AG08395 (cell line): ENCODE results near the gene ST6GAL1.
"Not testable (repeated sequence)": the region's sequence is repeated elsewhere in the genome, so short reads cannot be mapped to it uniquely, and the experiment has no call there.

ENCODE experiments used
- DNase-seq: peaks from one replicate; pipeline ENCODE4 v3.0.0; 2012; ENCODE audit warnings: mixed read lengths, low spot score

ST6GAL1 gene

DNA sequence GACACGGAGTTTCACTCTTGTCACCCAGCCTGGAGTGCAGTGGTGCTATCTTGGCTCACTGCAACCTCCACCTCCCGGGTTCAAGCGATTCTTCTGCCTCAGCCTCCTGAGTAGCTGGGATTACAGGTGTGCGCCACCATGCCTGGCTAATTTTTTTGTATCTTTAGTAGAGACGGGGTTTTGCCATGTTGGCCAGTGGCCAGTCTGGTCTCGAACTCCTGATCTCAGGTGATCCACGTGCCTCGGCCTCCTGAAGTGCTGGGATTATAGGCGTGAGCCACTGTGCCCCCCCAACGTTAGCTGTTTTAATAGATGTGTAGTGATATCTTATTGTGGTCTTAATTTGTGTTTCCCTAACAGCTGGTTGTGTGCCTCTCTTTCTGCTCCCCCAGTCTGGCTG, 40.8 kb downstream of the ST6GAL1 start:
- DNase-seq, result not testable (repeated sequence)

GRCh38 chr3:186971578-186971977, 41.3 kb downstream of the ST6GAL1 start:
- DNase-seq, result no peak

GRCh38 chr3:186973702-186974101, 43.4 kb downstream of the ST6GAL1 start:
- no peak for DNase-seq

GRCh38 chr3:186974824-186975313, 44.5 kb downstream of the ST6GAL1 start:
- no peak for DNase-seq

GRCh38 chr3:186975726-186976125, 45.4 kb downstream of the ST6GAL1 start:
- DNase-seq, result no peak

GRCh38 chr3:186976837-186977750, 46.8 kb downstream of the ST6GAL1 start:
- no peak for DNase-seq

GRCh38 chr3:186978712-186979111, 48.4 kb downstream of the ST6GAL1 start:
- no peak for DNase-seq

DNA sequence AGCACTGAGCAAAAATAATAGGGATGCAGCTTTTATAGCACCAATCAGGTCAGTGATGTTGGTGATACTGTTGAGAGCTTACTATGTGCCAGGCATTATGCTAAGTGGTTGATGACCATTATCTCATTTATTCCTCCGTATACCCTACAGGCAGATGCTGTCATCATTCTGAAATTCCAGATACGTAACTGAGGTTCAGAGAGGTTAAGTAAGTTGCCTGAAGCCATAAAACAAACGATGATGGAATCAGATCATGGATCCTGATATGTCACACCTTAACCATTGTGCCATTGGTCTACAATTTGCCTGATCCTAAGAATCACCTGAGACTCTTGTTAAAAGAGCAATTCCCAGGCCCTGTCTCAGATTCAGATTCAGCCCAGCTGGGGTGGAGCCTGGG, 49.5 kb downstream of the ST6GAL1 start:
- no peak for DNase-seq

DNA sequence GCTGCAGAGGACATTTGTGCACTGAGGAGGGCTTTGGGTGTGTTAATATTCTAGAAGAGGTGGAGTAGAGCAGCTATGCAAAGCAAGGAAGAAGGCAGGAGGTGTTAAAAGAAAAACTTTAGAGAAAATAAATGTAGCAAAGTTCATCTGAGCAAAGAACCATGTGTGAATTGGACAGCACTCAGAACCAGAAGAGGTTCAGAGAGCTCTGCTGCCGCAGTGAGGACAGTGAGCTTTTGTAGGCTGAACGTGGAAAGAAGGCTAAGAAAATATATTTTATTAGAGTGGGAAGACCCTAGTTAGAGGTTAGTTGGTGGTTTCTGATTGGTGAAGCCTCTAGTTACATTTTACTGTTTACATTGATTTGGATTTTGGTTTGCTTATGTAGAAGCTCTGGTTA, 50.7 kb downstream of the ST6GAL1 start:
- DNase-seq, result no peak

DNA sequence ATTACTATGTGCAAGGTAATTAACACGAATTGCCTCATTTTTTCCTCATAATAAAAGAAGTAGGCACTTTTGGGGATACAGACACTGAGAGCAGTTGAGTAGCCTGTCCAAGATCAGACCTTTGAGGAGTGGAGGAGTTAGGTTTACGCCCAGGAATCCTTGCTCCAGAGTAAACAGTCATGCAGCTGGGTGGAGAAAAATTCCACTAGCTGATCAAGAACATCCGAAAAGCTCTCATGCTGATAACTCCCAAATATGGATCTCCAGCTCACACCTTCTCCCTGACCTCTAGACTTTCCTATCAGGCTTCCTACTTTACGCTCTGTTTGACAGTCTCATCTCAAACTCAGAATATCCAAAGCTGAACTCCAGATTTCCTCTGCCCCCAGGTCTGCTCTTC, 53.3 kb downstream of the ST6GAL1 start:
- no peak for DNase-seq

DNA sequence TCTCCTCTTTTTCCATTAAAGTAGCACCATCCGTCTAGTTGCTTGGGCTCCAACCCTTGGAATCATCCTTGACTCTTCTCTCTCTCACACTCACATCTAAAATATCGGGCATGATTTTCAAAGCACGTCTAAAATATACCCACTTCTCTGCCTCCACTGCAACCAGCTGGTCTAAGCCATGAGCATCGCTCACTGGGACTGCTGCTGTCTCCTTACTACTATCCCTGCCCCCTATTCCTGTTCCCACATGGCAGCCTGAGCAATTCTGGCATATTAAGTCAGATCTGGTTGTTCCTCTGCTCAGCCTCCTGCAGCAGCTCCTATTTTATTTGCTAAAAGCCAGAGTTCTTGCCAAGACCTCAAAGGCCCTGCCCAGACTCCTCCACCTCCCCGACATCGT, 53.7 kb downstream of the ST6GAL1 start:
- DNase-seq, result no peak

DNA sequence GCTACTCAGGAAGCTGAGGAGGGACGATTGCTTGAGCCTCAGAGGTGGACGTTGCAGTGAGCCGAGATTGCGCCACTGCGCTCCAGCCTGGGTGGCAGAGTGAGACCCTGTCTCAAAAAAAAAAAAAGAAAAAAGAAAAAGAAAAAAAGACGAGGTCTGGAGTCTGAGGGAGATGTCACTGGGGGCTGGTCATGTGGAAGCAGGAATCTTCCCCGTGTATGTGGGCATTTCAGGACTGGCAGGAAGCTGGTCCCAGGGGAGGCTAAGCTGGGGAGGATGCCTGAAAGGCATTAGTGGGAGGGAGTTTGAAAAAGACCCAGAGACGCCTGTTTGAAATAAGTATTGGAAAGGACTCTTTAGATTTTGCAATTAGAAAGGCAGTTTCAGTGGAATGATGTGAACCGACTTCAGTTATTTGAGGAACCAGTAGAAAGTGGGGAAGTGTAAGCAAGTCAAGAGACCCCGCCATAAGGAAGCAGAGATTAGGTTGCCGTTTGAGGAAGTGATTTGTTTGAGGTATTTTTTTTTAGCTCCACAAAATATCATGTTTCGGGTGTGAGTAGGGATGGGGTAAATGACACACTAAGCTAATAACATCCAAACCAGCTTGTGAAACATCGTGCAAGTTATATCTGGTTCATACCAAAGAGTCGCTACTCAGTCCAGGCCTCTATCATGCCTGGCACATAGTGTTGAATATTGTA, 55.5 kb downstream of the ST6GAL1 start:
- no peak for DNase-seq

DNA sequence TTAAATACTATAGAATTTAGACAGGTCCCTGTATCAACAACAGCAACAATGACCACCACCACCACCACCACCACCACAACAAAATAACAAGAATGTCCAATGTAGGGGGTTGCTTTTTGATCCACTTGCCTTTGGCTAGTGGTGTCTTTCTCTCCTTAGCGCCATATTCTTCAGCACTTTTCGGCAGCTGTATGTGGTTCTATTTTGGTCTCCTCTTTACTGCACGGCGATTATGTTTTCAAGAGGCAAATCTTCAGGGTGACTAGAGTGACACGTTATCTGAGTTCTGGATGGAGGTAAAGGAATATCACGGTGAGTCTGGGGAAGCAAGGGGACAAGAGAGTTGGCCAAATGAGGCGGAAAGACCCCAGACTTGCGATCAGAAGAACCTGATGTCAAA, 56.1 kb downstream of the ST6GAL1 start:
- no peak for DNase-seq

DNA sequence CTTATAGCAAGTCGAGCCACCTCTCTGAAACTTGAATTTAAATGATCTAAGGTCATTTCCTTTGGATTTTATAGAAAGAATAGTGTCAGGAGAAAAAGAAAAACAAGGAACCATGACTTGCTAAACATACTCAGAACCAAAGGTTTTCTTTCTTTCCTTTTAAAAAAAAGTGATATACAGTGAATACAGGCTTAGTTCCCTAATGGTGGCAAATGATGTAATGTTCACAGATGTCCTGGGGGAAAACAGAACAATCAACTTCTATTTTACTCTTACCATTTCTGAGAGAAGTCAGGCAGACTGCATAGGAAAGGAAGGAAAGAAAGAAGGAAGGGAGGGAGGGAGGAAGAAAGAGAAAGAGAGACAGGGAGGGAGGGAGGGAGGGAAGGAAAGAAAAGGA, 56.5 kb downstream of the ST6GAL1 start:
- no peak for DNase-seq

DNA sequence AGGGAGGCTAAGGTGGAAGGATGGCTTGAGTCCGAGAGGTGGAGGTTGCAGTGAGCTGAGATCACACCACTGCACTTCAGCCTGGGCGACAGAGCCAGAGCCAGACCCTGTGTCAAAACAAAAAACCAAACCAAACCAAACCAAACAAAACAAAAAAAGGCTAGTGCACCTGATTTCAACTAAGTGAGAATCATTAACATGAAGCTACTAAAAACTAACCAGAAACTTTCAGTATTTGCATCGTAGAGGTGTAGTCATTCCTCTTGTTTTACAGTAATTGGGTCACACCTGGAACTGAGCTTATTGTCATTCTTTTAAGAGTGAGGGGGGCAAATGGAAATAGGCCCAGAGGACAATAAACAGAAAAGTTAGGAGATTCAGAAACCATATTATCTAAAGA, 58.5 kb downstream of the ST6GAL1 start:
- DNase-seq, result no peak

GRCh38 chr3:186989429-186989828, 59.1 kb downstream of the ST6GAL1 start:
- DNase-seq, result no peak

DNA sequence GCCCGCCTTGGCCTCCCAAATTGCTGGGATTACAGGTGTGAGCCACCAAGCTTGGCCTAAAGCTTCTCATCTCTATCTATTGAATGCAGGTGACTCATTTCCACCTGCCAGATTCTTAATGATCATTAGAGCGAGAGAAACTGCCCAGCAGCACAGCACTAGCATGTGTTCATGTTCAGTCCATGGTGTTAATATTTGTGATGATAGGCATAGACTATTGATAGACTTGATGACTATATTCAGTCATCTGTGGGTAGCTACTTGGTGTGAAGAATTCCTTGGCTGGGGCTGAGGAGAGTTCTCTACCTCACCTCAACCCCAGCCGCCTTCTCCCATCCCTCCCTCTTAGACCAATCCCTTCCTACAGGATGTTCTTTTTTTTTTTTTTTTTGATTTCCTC, 60.0 kb downstream of the ST6GAL1 start:
- no peak for DNase-seq

DNA sequence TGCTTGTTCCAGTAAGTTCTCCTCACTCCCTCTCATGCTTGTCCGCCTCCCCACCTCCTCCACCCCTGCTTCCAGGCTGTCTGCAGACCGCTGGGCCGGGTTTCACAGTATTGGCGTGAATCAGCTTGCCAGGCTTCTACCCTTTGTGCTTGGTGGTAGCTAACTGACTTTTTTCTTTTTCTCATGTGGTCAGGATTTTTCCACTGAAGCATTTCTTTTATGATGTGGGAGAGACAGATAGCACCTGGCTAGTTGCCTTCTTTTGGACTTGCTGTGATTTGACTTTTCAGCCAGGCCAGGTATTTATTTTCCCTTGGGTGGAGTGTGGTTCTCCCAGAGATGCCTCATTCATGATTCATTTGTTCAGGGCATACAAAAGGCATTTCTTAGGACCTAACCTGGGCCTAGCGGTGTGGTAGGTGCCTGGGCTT, 60.6 kb downstream of the ST6GAL1 start:
- DNase-seq, result no peak

- no peak for DNase-seq
Measured at GRCh38 chr3:186991470-186991869, 61.1 kb downstream of the ST6GAL1 start.

GRCh38 chr3:186992096-186992495, 61.8 kb downstream of the ST6GAL1 start:
- not testable (repeated sequence) for DNase-seq

DNA sequence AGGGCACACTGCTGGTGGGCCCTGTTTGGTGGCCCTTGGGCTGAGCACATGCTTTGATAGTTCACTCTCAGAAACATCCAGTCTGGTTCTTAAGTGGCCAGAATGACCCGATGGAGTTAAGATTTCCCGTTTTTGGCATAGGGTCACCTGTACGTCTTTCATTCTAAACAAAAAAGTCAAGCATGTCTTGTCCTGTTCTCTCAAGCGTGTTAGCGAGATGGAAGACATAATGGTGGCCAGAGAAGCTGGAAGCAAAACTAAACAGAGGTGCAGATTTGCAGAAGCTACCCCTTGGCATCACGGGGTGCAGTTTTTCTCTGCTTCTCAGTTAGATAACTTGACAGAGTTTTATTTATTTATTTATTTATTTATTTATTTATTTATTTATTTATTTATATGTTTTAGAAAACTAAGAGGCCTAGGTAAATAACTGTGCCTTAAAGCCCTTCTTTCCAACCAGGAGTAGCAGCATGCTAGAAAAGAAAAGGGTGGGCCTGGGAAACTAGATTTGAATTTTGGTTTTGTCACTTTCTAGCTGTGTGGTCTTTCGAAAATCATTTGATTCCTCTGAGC, 63.0 kb downstream of the ST6GAL1 start:
- DNase-seq, result no peak

DNA sequence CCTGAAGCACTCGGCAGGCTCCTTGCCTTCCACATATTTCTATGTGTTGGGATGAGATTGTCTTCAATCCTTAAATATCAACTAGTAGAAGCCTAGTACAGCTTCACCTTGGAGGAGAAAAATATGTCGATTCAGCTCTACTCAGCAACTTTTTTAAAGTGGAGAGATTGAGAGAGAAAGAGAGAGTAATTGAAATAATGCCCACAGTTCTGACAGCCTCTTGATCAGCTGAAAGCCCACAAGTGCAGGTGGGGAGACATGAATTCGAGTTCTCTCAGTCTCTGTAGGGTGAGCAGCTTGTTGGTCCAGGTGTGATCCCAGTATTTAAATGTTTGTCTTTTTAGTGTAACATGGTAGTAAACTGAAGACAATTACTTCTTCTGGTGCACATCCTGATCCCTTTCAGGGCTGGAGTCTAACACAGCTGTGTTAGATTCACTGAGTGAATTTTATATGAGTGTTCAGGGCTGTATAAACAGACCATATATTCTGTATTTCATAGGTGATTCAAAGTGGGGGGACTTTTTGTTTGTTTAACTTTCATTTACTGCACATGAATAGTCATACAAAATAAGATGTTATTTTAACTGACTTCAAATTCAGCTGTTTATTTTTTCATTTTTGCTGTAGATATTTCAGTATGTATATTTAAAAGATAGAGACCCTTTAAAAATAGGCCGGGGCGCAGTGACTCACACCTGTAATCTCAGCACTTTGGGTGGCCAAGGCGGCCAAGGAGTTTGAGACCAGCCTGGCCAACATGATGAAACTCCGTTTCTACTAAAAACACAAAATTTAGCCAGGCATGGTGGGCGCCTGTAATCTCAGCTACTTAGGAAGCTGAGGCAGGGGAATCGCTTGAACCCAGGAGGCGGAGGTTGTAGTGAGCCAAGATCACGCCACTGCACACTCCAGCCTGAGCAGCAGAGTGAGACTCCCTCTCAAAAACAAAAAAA, 64.0 kb downstream of the ST6GAL1 start:
- DNase-seq, result no peak
